H1 (cell line): ENCODE data around the gene HDDC3. TPM values are rescaled to one million over a fixed set of nuclear protein-coding genes. Genes with fewer than 3 reads are reported as not detected.

Experiments
- EZH2 ChIP-seq: fragments of 200-600 bp; sonication (generic); IDR thresholded peaks from 2 replicates; pipeline ENCODE4 v1.7.1; 2012; ENCODE audit warnings: low read depth, mild to moderate bottlenecking, moderate library complexity, low read length, inconsistent platforms; ENCODE audit not compliant: severe bottlenecking
- GTF2F1 ChIP-seq: IDR thresholded peaks from 2 replicates; pipeline ENCODE4 v1.6.1; 2012; ENCODE audit warnings: low read depth, low read length, improper control_type of control experiment, borderline replicate concordance
- NRF1 ChIP-seq: IDR thresholded peaks from 2 replicates; pipeline ENCODE4 v1.6.1; 2011; ENCODE audit warnings: mild to moderate bottlenecking, low read depth, low read length, improper control_type of control experiment
- POLR2AphosphoS5 ChIP-seq: IDR thresholded peaks from 2 replicates; pipeline ENCODE4 v1.6.1; 2011; ENCODE audit warnings: low read depth, low read length
- polyA plus RNA-seq, 7 experiments: library from polyadenylated mRNA; depleted of rRNA in 3 of 7; stranded (reverse) in 5 of 7; unstranded in 2 of 7; fragments of >200 nt in 5 of 7; fragments of 200-250 nt in 2 of 7; gene quantifications; 1 replicate in 5 of 7; 2 replicates in 1 of 7; 4 replicates in 1 of 7; pipeline versions ENCODE4 v1.2.1 to v1.2.3, GENCODE V29; 2011 to 2013; ENCODE audit warnings: missing spikeins in 2 of 7, mixed read lengths in 2 of 7
- total RNA-seq: library from RNA; stranded (reverse); fragmentation: NEBNext Ultra II Directional; extraction: Animal tissue kit (Norgen Biotek cat#: 25700); gene quantifications from 2 replicates; pipeline ENCODE4 v1.2.1, GENCODE V29; 2021

Gene HDDC3
- total and polyA plus RNA-seq, 2 of the 8 experiments (the other 6 are each of a cell fraction or from before 2014, with no cell fraction given), result 16.3 to 16.5 TPM

- TF ChIP-seq EZH2 (no peak), NRF1 (no peak), POLR2AphosphoS5 (no peak), GTF2F1 (no peak)
- TF ChIP-seq, all 59 proteins: peak for 0
Measured at GRCh38 chr15:90916461-90916860, 15.9 kb downstream of the HDDC3 start (continued).
